LNCaP clone FGC (cell line): Measurements from ENCODE around the gene TMEM150B.

ENCODE experiments used
- DNase-seq: peaks from one replicate; pipeline ENCODE4 v3.0.0-alpha.2; 2011; ENCODE audit warnings: low read depth
- H3K4me3 ChIP-seq: 2 replicates; pipeline ENCODE4 v1.5.1; 2011; ENCODE audit warnings: mild to moderate bottlenecking, low read depth, low read length, control low read depth
- CTCF ChIP-seq: IDR thresholded peaks from 2 replicates; pipeline ENCODE4 v1.5.1; 2012; ENCODE audit warnings: mild to moderate bottlenecking; ENCODE audit not compliant: control insufficient read depth, insufficient read depth; ENCODE audit errors: extremely low read depth

The TMEM150B gene

GRCh38 chr19:55369653-55370304 is 44.6 kb upstream of the TMEM150B start:
- H3K4me3 ChIP-seq, result no peak overlapping the region

GRCh38 chr19:55368701-55369563 is 43.8 kb upstream of the TMEM150B start:
- DNase-seq, result no peak
- no peak overlapping the region for H3K4me3 ChIP-seq
- TF ChIP-seq CTCF, result no peak

More at GRCh38 chr19:55369653-55370304, 44.6 kb upstream of the TMEM150B start:
- TF ChIP-seq CTCF, result no peak
- DNase-seq, result no peak

DNA sequence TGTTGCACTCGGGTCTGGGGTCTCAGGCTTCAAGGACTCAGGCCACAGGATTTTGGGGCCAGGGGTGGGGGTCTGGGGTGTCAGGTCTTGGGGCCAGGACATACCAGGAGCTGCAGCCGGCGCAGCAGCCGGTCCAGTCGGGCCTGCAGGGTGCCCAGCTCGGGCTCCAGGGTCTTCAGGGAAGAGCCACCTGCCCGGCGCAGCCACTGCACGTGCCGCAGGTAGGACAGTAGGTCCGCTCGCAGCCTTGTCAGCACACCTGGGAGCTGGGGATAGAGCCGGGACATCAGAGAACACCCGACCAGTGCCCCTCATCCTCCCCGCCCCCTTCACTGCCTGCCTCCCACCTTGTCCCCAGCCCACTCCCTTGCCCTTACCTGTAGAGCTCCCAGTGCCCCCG is 43.0 kb upstream of the TMEM150B start:
- no peak overlapping the region for H3K4me3 ChIP-seq
- TF ChIP-seq CTCF, result no peak

DNA sequence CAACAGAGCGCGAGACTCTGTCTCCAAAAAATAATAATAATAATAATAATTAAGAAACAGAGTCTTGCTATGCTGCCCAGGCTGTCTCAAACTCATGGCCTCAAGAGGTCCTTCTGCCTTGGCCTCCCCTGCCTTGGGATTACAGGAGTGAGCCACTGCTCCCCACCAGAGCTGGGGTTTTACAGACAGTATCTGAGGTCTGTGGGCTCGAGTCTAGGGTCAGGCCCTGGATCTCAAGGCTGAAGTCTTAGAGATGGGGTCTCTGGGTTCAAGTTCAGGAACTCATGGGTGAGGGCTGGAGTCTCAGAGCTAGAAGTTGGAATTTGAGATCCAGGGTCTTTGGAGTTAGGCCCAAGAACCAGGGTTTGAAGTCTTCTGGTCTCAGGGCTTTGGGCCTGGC is 41.6 kb upstream of the TMEM150B start:
- no peak for DNase-seq
- H3K4me3 ChIP-seq, result no peak overlapping the region
- TF ChIP-seq CTCF, result no peak

More for the DNA sequence above, 43.0 kb upstream of the TMEM150B start:
- DNase-seq, result no peak

DNA sequence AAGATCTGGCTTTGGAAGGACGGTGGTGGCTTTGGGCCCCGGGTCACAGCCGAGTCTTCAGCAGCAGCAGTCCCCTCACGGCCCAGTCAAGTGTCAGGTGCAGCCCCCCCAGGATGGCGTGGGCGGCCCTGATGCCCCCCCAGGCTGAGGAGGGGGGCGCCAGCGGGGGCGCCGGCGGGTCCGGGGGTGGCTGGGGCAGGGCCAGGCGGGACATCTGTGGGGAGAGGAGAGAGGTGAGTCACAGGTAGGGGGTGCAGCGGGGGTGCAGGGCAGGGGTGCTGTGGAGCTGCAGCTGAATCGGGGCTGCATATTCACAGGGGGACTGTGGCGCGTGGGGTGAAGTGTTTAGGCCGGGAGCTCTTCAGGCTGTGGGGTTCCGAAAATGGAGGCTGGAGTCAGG is 40.8 kb upstream of the TMEM150B start:
- no peak overlapping the region for H3K4me3 ChIP-seq
- no peak for TF ChIP-seq CTCF
- no peak for DNase-seq

- no peak for TF ChIP-seq CTCF
- DNase-seq, result no peak
- H3K4me3 ChIP-seq, result no peak overlapping the region
Measured at GRCh38 chr19:55365245-55365644, 40.1 kb upstream of the TMEM150B start.
